ENCODE measurements around the gene SLC6A17. TPM values are rescaled to one million over a fixed set of nuclear protein-coding genes. Genes with fewer than 3 reads are reported as not detected.

Gene SLC6A17
- total RNA-seq, 2 donors from 2014 or later: 0.14 TPM

DNA sequence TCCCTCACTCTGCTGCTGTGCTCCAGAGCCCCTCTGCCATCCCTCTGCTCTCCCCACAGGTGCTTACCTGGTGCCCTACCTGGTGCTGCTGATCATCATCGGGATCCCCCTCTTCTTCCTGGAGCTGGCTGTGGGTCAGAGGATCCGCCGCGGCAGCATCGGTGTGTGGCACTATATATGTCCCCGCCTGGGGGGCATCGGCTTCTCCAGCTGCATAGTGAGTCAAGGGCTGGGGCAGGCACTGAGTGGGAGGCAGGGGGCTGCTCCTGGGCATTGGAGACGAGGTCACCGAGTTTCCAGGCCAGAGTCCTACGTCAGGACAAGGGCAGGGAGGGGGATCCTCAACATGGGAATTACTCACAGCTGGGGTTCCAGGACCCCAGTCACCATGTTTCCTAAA, 21.7 kb downstream of the SLC6A17 start:
- TF ChIP-seq, protein P1, sequence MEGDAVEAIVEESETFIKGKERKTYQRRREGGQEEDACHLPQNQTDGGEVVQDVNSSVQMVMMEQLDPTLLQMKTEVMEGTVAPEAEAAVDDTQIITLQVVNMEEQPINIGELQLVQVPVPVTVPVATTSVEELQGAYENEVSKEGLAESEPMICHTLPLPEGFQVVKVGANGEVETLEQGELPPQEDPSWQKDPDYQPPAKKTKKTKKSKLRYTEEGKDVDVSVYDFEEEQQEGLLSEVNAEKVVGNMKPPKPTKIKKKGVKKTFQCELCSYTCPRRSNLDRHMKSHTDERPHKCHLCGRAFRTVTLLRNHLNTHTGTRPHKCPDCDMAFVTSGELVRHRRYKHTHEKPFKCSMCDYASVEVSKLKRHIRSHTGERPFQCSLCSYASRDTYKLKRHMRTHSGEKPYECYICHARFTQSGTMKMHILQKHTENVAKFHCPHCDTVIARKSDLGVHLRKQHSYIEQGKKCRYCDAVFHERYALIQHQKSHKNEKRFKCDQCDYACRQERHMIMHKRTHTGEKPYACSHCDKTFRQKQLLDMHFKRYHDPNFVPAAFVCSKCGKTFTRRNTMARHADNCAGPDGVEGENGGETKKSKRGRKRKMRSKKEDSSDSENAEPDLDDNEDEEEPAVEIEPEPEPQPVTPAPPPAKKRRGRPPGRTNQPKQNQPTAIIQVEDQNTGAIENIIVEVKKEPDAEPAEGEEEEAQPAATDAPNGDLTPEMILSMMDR (IDR thresholded peaks at IDR 0.05): no peak
- no peak for ATAC-seq (ENCODE audit: insufficient number of reproducible peaks, low FRiP score, low read depth)
- H3K36me3 ChIP-seq: no peaks in the 10 kb centered on the region
- no peaks in the 10 kb centered on the region for H3K4me1 ChIP-seq (ENCODE audit: control insufficient read depth in 1 of 2, low read depth in 2 of 2)
- H3K27me3 ChIP-seq (replicated peaks; ENCODE audit: insufficient read depth): no peaks in the 10 kb centered on the region
- no peak overlapping the region for H3K4me3 ChIP-seq
- no peaks in the 10 kb centered on the region for H3K9me3 ChIP-seq
- no peak for DNase-seq (ENCODE audit: low spot score)
- no peak overlapping the region for H3K27ac ChIP-seq

DNA sequence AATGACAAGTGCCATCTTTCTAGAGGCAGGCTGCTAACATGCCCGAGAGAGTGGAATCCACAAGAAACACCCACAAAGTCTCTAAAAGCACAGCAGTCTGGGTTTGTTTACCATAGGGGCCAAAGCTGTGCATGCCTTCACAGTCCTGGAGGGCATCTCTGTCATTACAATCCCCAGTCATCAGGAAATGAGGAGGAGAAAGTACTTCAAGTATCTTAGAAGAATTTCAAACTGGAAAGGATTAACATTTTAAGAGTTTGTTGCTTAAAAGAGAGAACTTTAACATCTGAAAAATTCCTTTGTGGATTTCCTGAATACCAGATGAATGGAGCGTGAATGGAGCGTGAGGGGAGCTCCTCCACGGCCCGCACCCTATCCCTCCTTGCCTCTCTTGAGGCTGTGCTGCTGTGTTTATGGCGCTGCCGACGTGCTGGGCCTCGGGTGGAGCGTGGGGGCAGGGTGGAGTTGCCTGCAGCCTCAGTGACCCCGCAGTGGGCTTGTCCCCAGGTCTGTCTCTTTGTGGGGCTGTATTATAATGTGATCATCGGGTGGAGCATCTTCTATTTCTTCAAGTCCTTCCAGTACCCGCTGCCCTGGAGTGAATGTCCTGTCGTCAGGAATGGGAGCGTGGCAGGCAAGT, 23.3 kb downstream of the SLC6A17 start:
- Histone ChIP-seq H3K27ac (no peak overlapping the region), H3K4me1 (ENCODE audit: control insufficient read depth in 1 of 2, low read depth in 2 of 2) (no peaks in the 10 kb centered on the region), H3K4me3 (no peak overlapping the region), H3K27me3 (replicated peaks; ENCODE audit: insufficient read depth) (no peaks in the 10 kb centered on the region), H3K36me3 (no peaks in the 10 kb centered on the region), H3K9me3 (no peaks in the 10 kb centered on the region)
- TF ChIP-seq, protein P1 (IDR thresholded peaks at IDR 0.05): no peak
- ATAC-seq (ENCODE audit: insufficient number of reproducible peaks, low FRiP score, low read depth) (no peak), DNase-seq (ENCODE audit: low spot score) (no peak)

DNA sequence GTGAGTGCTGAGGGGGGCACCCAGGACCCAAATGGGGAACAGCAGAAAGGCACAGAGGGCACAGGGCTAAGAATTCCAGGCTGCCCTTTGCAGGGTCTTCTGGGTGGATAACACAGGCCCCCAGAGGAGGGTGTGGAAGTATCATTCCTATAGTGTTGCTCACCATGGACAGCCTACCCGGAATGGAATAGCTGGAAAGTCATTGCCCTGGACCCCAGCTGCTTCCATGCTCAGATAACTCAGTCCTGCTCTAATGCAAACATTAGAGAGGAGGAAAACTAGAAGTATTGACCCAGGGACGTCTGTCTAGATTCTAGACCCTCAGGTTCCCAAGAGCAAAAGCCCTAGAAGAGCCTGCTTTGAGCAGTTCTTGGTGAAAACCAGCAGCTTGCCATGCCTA, 24.7 kb downstream of the SLC6A17 start:
- TF ChIP-seq, protein P1 (IDR thresholded peaks at IDR 0.05): no peak

DNA sequence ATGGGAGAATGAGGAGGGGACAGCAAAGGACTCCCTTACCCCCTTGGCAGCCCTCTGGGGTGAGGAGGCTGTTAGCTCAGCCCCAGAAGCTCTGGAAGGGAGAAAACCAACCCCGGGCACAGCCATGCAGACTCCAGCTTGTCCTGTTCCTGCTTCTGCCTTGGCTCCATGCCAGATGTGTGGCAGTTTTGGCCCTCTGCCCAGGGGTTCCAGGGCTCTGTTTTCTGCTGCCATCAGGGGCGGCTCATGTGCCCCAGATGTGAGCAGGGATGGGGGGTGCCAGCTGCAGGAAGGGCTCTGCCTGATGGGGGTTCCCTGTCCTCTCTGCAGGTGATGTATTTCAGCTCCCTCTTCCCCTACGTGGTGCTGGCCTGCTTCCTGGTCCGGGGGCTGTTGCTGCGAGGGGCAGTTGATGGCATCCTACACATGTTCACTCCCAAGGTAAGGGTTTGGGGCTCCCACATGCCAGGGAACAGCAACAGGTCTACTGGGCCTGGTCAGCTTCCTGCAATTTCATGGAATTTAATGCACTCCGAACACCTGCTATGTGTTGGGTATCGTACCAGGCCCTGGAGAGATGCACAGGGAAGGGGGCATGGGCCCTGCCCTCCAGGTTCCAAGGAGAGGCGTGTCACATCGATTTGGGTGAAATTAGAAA, 26.1 kb downstream of the SLC6A17 start:
- ATAC-seq (ENCODE audit: insufficient number of reproducible peaks, low FRiP score, low read depth): no peak

More for the DNA sequence above, 24.7 kb downstream of the SLC6A17 start:
- Histone ChIP-seq H3K9me3 (no peaks in the 10 kb centered on the region), H3K27ac (no peak overlapping the region), H3K36me3 (no peaks in the 10 kb centered on the region), H3K4me3 (no peak overlapping the region), H3K4me1 (ENCODE audit: control insufficient read depth in 1 of 2, low read depth in 2 of 2) (no peaks in the 10 kb centered on the region), H3K27me3 (replicated peaks; ENCODE audit: insufficient read depth) (no peaks in the 10 kb centered on the region)
- ATAC-seq (ENCODE audit: insufficient number of reproducible peaks, low FRiP score, low read depth) (no peak), DNase-seq (ENCODE audit: low spot score) (no peak)

DNA sequence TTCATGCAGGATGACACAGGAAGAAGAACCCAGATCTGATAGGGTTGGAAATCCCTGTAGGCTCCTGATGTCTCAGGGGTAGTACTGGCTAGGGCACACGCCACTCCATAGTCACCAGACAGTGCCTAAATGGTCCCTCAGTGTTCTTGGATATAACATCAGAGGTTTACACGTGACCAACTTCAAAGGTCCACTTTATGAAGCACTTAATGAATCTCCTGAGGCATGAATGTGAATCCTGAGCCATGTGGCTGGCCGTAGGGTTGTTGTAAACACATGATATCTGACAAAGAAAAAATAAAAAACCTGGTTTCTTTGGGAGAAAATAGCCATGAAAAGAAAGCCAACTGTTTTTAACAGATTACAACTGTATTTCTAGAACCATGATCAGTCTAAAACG, 27.5 kb downstream of the SLC6A17 start:
- ATAC-seq (ENCODE audit: insufficient number of reproducible peaks, low FRiP score, low read depth): no peak
- H3K27me3 ChIP-seq (replicated peaks; ENCODE audit: insufficient read depth): no peaks in the 10 kb centered on the region
- no peaks in the 10 kb centered on the region for H3K4me1 ChIP-seq (ENCODE audit: control insufficient read depth in 1 of 2, low read depth in 2 of 2)
- DNase-seq (ENCODE audit: low spot score): no peak
- no peaks in the 10 kb centered on the region for H3K36me3 ChIP-seq
- no peak overlapping the region for H3K4me3 ChIP-seq
- no peaks in the 10 kb centered on the region for H3K9me3 ChIP-seq
- no peak overlapping the region for H3K27ac ChIP-seq
- TF ChIP-seq, protein P1 (IDR thresholded peaks at IDR 0.05): no peak

More for the DNA sequence above, 26.1 kb downstream of the SLC6A17 start:
- DNase-seq (ENCODE audit: low spot score): no peak
- TF ChIP-seq, protein P1 (IDR thresholded peaks at IDR 0.05): no peak
- Histone ChIP-seq H3K4me1 (ENCODE audit: control insufficient read depth in 1 of 2, low read depth in 2 of 2) (no peaks in the 10 kb centered on the region), H3K4me3 (no peak overlapping the region), H3K27ac (no peak overlapping the region), H3K36me3 (no peaks in the 10 kb centered on the region), H3K27me3 (replicated peaks; ENCODE audit: insufficient read depth) (no peaks in the 10 kb centered on the region), H3K9me3 (no peaks in the 10 kb centered on the region)

All from thoracic aorta (tissue), 2 donors.